Measurements from ENCODE around the gene CADPS2.

DNA sequence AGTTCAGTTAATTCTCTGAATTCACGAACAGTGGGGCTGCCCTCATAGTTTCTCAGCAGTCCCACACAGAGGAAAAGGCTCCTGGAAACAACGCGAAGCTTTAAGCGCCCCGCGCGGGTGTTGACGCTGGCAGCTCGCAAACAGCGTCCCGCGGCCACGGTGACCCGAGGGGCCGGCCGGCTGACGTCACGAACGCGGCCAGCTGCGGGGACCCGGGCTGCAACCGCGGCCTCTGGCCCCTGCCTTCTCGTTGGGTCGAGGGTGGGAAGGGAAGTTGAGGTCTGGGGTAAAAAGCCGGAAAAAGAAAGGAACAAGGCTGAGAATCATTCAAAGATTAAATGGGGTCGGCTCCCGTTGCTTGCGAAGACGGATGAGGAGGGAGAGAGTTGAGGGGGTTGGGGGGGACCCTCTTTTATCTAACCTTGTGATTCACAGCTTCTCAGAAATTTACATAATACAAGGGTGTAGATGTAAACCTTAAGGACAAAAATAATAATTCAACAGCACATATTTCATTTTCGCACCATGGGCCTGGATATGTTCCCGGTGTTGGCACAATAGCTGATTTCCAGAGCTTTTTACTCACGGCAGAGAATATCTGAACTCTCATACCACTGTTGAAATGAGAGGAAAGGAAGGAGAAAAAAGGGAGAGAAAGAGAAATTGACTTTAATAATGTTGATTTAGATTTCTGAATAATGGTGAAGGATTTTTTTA lies 574.4 kb downstream of the CADPS2 start:
- TF ChIP-seq, protein P1, sequence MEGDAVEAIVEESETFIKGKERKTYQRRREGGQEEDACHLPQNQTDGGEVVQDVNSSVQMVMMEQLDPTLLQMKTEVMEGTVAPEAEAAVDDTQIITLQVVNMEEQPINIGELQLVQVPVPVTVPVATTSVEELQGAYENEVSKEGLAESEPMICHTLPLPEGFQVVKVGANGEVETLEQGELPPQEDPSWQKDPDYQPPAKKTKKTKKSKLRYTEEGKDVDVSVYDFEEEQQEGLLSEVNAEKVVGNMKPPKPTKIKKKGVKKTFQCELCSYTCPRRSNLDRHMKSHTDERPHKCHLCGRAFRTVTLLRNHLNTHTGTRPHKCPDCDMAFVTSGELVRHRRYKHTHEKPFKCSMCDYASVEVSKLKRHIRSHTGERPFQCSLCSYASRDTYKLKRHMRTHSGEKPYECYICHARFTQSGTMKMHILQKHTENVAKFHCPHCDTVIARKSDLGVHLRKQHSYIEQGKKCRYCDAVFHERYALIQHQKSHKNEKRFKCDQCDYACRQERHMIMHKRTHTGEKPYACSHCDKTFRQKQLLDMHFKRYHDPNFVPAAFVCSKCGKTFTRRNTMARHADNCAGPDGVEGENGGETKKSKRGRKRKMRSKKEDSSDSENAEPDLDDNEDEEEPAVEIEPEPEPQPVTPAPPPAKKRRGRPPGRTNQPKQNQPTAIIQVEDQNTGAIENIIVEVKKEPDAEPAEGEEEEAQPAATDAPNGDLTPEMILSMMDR (IDR thresholded peaks at IDR 0.05), result no peak
- no peak for TF ChIP-seq EZH2 (IDR thresholded peaks at IDR 0.05)

Data from neural progenitor cell (in vitro differentiated cells).